SHP77 treated with DMSO at 0.1 percent for 48 hours (cell line): ENCODE results near the gene AGBL1.
"Not testable (repeated sequence)": the region's sequence is repeated elsewhere in the genome, so short reads cannot be mapped to it uniquely, and the experiment has no call there.

Experiments
- DNase-seq: peaks from one replicate; lab custom pipeline; 2025; lab: John Stamatoyannopoulos, UW

The AGBL1 gene

GRCh38 chr15:86087808-86088207 lies 8.1 kb downstream of the AGBL1 start:
- DNase-seq, result no peak

GRCh38 chr15:86089422-86089821 lies 9.8 kb downstream of the AGBL1 start:
- DNase-seq, result no peak

GRCh38 chr15:86101818-86102217 lies 22.1 kb downstream of the AGBL1 start:
- DNase-seq, result no peak

- no peak for DNase-seq
Measured at GRCh38 chr15:86103825-86104224, 24.2 kb downstream of the AGBL1 start.

- no peak for DNase-seq
Measured at GRCh38 chr15:86106306-86106705, 26.6 kb downstream of the AGBL1 start.

GRCh38 chr15:86115145-86115801 lies 35.6 kb downstream of the AGBL1 start:
- DNase-seq, result no peak

- no peak for DNase-seq
Measured at GRCh38 chr15:86121568-86122225, 42.0 kb downstream of the AGBL1 start.

GRCh38 chr15:86122691-86123391 lies 43.2 kb downstream of the AGBL1 start:
- DNase-seq, result not testable (repeated sequence)

- no peak for DNase-seq
Measured at GRCh38 chr15:86125775-86126174, 46.1 kb downstream of the AGBL1 start.

GRCh38 chr15:86127547-86127946 lies 47.9 kb downstream of the AGBL1 start:
- DNase-seq, result no peak

- no peak for DNase-seq
Measured at GRCh38 chr15:86135041-86135440, 55.4 kb downstream of the AGBL1 start.

- no peak for DNase-seq
Measured at GRCh38 chr15:86136861-86137260, 57.2 kb downstream of the AGBL1 start.

GRCh38 chr15:86138798-86139197 lies 59.1 kb downstream of the AGBL1 start:
- DNase-seq, result no peak

- no peak for DNase-seq
Measured at GRCh38 chr15:86139828-86140227, 60.2 kb downstream of the AGBL1 start.

- DNase-seq, result no peak
Measured at GRCh38 chr15:86154705-86155104, 75.0 kb downstream of the AGBL1 start.

- no peak for DNase-seq
Measured at GRCh38 chr15:86155551-86155950, 75.9 kb downstream of the AGBL1 start.

- DNase-seq, result no peak
Measured at GRCh38 chr15:86157606-86158293, 78.1 kb downstream of the AGBL1 start.

- no peak for DNase-seq
Measured at GRCh38 chr15:86159468-86159867, 79.8 kb downstream of the AGBL1 start.

- DNase-seq, result no peak
Measured at GRCh38 chr15:86161250-86161649, 81.6 kb downstream of the AGBL1 start.

GRCh38 chr15:86162172-86162591 lies 82.5 kb downstream of the AGBL1 start:
- DNase-seq, result no peak

- DNase-seq, result no peak
Measured at GRCh38 chr15:86162641-86163040, 83.0 kb downstream of the AGBL1 start.

GRCh38 chr15:86163816-86164215 lies 84.1 kb downstream of the AGBL1 start:
- no peak for DNase-seq
